ENCODE measurements around the gene AKT1.
"Not testable (repeated sequence)": the region's sequence is repeated elsewhere in the genome, so short reads cannot be mapped to it uniquely, and the experiment has no call there.

AKT1 gene

DNA sequence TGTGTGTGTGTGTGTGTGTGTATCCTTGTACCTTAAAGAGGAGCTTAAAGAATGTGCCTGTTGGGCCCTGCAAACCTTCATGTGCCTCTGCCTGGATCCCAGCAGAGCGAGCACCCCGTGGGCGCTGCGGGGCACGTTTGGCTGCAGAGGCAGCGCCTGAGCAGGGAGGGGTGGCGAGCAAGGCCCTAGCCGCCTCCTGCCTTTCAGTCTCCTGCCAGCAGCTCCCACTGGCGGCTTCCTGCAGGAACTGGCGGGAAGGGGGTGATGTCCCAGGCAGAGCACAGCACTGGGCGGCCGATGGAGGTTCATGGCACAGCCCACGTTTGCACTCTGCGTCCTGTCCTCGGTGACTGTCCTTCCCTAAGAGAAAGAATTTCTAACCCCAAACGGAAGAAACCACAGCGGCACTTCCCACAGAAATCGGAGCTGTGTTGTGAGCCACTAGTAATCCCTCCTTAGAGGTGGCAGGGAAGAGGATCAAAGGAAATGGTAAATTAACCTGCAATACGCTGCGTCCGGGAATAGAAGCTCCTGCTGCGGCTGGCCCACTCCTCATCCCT lies 25.2 kb upstream of the AKT1 start:
- in situ Hi-C loops (cut with MboI; ENCODE audit: low sequenced_read_pairs): loop anchor here (10.0 kb wide), 1 partner anchor 56 kb away; no protein-coding TSS in a partner anchor

DNA sequence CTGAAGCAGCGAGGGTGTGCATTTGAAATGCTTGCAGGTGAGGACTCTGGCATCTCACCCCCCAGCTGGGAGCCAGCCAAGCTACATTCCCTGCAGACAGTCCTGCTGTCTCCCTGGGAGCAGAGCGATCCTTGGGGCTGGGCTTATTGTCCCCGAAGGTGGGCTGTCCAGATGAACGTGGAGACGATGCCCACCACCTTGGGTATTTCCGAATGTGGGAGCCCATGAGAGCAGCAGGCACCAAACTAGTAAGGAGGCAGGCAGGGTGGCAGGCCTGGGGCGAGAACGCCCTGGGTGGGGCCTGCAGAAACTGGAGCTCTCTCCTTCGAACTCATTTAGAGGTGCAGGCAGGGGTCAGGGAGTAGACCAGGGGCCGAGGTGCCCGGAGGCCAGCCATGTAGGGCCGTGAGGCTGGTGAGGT lies 23.8 kb upstream of the AKT1 start:
- in situ Hi-C loops (cut with MboI; ENCODE audit: low sequenced_read_pairs): no loop called here

DNA sequence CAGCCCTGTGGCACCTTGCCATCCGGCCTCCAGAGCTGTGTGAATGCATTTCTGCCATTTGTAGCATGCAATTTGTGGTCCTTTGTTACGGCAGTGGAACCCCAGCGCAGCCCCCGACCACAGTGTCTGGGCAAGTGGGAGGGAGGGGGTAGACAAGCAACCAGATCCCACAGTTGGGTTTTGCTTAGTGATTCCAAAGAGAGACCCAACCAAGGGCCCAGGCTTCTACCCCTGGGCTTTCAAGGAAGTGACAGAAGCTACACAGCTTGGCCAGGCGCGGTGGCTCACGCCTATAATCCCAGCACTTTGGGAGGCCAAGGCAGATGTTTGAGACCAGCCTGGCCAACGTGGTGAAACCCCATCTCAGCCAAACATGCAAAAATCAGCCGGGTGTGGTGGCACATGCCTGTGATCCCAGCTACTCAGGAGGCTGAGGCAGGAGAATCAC lies 23.2 kb upstream of the AKT1 start:
- in situ Hi-C loops (cut with MboI; ENCODE audit: low sequenced_read_pairs): no loop called here

DNA sequence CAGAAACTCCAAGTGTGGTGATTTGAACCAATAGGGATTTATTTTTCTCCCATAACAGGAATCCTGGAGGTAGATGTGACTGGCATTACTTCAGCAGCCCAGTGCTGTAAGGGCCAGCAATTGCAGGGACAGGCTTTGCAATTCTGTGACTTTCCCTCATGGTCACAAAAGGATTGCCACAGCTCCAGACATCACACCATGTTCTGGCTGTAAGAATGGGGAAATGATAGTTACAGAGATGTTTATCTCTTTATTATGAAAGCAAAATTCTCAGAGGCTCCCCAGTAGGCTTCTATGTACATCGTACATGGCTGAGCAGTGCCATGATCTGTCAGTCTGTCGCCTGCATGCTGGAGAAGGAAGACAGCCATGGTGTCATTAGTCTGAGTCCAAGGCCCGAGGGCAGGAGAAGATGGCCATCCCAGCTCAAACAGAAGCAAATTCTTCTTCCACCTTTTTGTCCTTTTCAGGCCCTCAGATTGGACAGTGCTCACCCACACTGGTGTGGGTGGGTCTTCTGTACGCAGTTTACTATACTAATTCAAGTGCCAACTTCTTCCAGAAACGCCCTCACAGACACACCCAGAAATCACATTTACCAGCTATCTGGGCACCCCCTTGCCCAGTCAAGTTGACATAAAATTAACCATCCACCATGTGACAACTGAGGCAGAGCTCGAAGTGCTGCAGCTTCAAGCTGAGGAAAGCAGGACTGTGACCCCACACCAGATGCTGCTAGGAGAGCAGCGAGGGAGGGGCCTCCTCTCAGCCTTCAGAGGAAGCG lies 22.6 kb upstream of the AKT1 start:
- in situ Hi-C loops (cut with MboI; ENCODE audit: low sequenced_read_pairs): no loop called here

DNA sequence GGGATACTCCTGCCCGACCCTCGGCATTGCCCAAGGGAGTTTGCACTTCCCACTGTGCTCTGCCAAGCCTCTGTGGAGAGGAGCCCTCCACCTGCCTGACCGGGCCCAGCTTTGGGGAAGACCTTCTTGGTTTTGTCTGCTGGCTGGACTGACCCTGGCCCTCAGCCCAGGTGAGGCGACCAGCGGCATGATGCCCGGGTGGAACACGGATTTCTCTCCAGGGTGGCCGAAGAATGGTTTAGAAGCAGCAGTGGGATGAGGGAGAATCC lies 21.0 kb upstream of the AKT1 start:
- in situ Hi-C loops (cut with MboI; ENCODE audit: low sequenced_read_pairs): no loop called here

DNA sequence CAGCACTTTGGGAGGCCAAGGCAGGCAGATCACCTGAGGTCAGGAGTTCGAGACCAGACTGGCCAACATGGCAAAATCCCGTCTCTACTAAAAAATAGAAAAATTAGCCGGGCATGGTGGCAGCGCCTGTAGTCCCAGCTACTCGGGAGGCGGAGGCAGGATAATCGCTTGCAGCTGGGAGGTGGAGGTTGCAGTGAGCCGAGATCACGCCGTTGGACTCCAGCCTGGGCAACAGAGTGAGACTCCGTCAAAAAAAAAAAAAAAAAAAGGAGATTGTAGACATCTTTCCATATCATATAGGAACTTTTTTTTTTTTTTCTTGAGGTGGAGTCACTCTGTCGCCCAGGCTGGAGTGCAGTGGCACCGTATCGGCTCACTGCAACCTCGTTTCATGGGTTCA lies 19.2 kb upstream of the AKT1 start:
- in situ Hi-C loops (cut with MboI; ENCODE audit: low sequenced_read_pairs): not testable (repeated sequence)

DNA sequence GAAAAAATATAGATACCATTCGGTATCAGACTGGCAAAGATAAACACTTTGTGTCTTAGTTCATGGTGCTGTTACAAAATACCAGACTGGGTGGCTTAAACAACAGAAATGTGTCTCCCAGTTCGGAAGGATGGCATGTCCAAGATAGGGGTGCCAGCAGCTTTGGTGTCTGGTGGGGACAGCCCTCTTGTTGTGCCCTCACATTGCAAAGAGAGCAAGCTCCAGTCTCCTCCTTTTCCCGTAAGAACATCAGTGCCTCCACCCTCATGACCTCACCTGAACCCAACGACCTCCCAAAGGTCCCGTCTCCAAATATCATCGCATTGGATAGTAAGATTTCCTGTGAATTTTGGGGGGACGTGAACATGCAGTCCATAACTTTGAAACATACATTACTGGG lies 17.7 kb upstream of the AKT1 start:
- in situ Hi-C loops (cut with MboI; ENCODE audit: low sequenced_read_pairs): no loop called here

DNA sequence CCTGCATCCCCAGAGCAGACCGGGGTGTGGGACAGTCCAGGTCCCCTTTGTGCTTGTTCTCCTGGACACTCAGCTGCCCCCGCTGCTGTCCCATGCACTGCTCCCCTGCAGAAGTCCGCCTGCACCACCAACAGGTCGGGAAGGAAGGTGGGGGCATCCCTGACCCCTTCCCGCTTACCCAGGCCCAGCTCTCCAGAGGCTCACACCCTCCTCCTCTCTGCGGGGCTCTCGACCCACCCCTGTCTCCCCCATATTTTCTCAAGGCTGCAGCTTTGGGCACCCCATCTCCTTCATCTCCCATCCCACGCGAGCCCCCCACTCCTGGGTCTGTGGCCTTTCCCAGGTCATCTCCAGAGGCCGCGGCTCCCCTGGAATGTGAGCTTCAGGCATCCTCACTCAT lies 14.8 kb upstream of the AKT1 start:
- in situ Hi-C loops (cut with MboI; ENCODE audit: low sequenced_read_pairs): no loop called here

DNA sequence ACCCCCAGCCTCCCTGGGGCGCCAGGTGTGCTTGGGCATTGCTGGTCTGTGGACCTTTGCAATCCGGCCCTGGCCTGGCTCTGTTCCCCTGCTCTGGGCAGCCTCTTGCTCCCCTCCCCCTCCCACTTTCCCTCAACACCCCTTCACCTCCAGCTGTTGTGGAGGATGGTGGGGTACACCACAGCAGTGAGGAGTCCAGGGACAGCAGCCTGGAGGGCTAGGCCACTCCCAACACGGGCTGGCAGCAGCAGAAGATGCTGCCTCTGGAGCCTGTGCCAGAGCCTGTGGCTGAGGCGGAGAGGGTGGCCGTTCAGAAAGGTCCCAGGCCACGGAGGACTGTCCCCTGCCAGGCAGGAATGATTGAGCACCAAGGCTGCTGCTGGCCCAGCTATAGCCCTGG lies 12.9 kb upstream of the AKT1 start:
- in situ Hi-C loops (cut with MboI; ENCODE audit: low sequenced_read_pairs): no loop called here

DNA sequence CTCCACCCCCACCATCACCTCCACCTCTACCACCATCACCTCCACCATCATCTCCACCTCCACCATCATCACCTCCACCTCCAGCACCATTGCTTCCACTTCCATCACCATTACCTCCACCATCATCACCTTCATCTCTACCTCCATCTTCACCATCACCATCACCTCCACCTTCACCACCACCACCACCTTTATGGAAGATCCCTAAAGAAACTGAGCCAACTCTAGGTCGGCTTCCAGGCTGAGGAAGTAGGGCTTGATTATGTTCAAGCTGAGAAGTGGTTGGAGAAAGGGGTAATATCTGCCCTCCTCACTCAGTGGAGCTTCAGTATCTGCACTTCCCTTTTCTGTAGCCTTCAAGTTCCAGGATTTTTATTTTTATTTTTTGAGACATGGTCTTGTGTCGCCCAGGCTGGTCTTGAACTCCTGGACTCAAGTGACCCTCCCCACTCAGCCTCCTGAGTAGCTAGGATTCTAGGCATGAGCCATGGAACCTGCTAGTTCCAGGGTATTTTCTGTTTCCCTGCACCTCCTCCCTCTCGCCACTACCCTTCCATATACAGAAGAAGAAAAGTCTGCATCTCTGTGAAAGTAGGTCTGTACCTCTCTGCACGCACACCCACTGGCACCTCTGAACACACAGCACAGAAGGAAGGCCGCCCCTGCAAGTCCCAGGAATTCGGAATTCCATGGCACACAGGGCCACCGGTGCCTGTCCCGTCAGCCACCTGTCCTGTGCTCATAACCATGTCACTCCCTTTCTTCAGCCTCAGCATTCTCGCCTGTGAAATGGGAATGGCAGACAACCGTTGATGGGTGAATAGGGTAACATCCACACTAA lies 11.3 kb upstream of the AKT1 start:
- in situ Hi-C loops (cut with MboI; ENCODE audit: low sequenced_read_pairs): no loop called here

DNA sequence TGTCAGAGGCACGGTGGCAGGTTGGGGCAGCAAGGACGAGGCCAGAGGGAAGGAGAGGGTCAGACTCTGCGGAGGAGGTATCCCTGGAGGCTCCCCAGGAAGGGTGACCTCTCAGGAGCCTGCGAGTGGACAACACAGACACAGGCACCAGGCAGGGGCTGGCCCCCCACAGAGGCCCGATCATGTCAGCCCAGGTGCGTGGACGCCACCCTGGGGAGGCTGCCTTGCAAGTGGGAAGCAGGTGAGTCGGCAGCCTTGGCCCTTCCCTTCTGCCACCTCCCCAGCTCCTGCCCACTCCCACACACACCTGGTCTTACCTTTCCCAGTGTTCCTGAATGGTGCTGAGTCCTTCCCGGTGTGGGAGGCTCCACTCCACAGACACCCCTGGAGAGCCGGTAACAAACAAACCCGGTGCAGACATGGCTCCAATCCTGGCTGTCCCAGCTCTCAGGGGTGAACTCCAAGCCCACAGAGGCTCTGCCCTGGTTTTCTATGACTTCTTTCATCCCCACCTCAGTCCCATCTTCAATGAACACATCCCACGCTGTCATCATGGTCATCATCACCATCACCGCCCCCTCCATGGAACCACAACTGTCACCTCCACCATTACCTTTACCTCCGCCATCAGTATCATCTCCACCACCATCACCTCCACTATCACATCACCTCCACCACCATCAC lies 10.5 kb upstream of the AKT1 start:
- in situ Hi-C loops (cut with MboI; ENCODE audit: low sequenced_read_pairs): no loop called here

DNA sequence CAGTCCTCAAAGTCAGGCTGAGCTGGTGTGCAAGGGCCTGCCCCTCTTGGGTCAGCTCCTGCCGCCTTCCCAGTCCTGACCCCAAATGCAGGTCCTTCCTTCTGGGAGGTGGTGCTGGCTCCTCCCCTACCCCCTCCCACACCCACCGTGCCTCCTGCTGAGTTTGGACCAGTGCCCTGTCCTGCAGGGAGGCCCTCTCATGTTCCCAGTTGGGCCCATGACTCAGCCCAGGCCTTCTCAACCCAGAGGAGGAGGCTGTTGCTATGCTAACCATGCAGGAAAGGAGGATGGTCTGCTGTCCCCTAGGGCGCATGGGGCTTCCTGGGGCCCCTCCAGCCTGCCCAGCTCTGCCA lies 9.8 kb upstream of the AKT1 start:
- in situ Hi-C loops (cut with MboI; ENCODE audit: low sequenced_read_pairs): no loop called here

DNA sequence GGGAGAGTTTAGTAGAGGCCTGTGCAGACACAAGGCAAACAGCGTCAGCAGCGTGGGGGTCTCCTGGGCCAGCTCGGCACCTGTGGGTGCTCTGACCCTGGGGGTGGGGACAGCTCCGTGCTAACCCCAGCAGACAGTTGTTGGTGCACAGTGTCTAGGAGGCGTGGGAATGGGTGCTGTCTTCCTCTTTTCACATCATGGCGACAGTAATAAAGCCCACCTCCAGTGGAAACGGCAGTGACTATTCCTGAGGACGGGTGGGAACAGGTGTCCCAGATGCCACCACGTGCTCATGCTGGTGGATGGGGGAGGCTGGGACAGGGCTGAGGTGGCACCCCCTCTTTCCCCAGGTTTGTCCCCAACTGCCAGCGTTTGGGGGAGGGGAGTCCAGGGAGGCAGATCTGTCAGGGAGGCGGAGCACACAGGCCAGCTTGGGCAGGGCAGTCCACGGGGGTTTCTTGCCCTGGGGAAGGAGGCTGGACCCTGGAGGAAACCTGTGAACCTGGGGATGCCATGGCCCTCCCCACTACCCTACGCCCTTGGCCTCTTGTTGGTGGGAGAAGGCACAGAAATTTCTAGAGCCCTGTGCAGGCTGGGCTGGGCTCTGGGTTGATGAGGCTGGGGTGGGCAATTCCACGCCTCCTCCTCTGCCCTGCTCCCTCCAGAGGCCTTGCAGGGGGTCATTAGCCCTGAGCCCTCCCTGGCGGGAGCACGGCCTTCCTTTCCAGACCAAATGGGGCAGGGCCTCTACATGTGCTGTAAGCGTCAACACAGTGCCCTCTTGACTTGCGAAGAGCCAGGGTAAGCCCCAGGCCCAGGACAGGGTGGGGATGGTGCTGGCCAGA lies 9.2 kb upstream of the AKT1 start:
- in situ Hi-C loops (cut with MboI; ENCODE audit: low sequenced_read_pairs): no loop called here

DNA sequence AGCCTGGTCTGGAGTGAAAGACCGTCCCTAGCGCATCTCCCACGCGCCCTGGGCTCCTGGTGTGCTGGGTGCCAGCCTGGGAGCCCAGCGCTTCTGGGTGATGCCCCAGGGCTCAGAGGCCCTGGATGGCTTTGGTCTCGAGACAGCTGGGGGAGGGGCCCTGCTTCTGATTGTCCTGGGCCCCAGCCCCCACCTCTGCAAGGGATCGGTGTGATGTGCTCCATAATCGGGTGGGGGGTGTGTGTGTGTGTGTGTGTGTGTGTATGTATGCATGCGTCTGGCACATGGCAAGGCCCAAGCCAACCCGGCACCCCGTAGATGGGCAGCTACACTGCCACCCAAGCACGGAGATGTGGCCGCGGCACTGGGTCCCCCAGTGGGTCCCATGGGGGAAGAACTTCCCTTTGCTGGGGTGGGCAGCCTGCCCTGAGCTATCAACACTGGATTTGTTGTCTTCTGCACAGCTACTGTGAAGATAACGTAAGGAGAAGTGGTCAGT lies 8.4 kb upstream of the AKT1 start:
- in situ Hi-C loops (cut with MboI; ENCODE audit: low sequenced_read_pairs): no loop called here

DNA sequence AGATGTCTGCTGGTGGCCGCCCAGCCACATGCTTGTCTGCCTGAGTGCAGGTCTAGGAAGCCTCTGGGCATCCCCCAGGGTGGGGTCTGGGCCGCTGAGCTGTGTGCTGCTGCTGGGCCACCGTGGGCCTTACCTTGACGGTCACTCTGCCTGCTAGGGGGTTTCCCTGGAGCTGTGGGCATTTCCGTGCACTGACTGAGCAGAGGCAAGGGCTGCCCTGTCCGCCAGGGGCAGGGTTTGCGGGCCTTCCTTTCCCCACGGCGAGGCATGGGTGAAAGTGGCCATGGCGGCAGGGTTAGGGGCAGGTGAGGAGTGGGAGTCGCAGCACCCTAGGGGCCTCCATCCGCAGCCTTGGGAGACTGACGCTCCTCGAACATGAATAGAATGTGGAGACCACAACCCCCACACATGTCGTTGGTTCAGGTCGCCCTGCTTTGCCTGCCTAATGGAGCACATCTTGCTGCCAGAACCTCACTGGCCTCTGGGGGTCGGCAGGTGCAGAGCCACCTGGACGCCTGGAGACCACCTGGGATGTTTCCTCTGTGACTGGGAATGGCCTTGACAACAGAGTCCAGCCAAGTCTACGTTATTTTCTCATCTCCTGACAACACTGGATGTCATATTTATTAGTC lies 7.8 kb upstream of the AKT1 start:
- in situ Hi-C loops (cut with MboI; ENCODE audit: low sequenced_read_pairs): no loop called here

DNA sequence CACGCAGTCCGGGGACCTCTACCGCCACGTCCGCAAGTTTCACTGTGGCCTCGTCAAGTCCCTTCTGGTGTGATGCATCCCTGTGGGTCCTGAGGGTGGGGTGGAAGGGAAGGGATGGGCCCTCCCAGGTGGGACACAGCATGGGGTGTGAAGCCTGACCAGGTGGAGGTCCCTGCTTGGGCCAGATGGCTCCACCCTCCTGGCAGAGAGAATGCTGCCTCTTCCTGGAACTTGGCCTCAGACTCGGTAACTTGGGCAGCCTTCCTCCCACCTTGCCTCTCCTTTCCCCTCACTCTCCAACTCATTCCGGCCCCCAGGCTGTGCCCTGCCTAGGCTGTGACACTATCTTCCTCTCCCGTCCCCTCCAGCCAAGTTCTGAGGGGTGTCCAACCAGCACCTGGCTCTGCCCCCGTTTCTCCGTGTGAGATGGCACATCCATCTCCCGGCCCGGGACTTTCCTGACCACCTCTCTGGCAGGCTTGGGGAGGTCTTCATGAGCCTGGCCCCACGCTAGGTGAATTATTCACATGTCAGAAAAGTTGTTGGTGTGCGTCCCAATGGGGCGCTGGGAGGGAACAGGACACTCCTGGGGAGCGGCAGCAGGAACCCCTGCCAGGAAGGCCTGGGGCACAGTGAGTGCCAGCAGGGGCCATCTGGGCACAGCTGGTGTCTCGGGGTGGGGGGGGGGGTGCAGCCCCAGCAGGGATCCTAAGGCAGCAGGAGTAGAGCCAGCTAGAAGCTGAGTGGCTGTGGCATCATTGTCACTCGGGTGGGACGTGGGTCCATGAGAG lies 7.0 kb upstream of the AKT1 start:
- in situ Hi-C loops (cut with MboI; ENCODE audit: low sequenced_read_pairs): no loop called here

DNA sequence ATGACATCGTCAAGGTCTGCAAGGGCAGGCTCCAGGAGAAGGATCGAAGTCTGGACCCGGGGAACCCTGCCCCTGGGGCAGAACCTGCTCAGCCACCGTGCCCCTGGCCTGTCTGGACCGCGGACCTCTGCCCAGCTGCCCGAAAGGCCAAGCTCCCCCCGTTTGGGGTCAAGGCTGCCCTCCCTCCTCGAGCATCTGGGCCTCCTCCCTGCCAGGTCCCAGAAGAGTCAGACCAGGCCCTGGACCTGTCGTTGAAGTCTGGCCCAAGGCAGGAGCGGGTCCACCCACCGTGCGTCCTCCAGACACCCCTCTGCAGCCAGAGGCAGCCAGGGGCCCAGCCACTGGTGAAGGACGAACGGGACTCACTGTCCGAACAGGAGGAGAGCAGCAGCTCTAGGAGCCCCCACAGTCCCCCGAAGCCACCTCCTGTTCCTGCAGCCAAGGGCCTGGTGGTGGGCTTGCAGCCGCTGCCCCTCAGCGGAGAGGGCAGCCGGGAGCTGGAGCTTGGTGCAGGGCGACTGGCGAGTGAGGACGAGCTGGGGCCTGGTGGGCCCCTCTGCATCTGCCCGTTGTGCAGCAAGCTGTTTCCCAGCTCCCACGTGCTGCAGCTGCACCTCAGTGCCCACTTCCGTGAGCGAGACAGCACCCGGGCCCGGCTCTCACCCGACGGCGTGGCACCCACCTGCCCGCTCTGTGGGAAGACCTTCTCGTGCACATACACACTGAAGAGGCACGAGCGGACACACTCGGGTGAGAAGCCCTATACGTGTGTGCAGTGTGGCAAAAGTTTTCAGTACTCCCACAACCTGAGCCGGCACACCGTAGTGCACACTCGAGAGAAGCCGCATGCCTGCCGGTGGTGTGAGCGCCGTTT lies 6.2 kb upstream of the AKT1 start:
- in situ Hi-C loops (cut with MboI; ENCODE audit: low sequenced_read_pairs): no loop called here

DNA sequence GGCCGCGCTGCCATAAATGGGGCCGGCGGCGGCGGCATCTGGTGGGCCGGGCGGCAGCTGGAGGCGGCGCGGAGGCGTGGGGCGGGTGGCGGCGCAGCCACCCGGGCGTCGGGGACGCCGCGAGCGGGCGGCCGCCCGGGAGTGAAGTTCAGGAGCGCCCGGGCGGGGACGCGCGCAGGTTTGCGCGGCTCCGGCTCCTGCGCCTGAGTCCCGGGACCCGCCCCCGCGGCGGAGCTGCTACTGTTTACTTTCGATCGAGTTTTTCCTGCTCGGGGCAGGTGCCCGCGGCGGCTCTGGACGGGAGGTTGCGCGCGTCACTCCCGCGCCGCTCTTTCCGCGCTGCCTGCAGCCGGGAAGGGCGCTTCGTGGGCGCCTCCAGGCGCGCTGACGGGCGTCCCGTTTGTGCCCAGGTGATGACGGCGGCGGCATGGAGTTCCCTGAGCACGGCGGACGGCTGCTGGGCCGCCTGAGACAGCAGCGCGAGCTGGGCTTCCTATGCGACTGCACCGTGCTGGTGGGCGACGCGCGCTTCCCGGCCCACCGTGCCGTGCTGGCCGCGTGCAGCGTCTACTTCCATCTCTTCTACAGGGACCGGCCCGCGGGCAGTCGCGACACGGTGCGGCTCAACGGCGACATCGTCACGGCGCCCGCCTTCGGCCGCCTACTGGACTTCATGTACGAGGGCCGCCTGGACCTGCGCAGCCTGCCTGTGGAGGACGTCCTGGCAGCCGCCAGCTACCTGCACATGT lies 5.4 kb upstream of the AKT1 start, which contains the start of gene ZBTB42:
ZBTB42 (plus strand) TSS at position 331 of the 749 bp plus-strand sequence; CDS start at position 428, 97 bp downstream.
- in situ Hi-C loops (cut with MboI; ENCODE audit: low sequenced_read_pairs): no loop called here

All from HL-60/S4 treated with phorbol 12-myristate 13-acetate at 8.2 ng/mL for 4 days and 3 days (cell line).